ENCODE measurements around the gene AP3S2. TPM values are rescaled to one million over a fixed set of nuclear protein-coding genes. Genes with fewer than 3 reads are reported as not detected.

AP3S2 gene
- total RNA-seq, 4 donors from 2014 or later: 20.9 to 90.0 (median 72.6) TPM

DNA sequence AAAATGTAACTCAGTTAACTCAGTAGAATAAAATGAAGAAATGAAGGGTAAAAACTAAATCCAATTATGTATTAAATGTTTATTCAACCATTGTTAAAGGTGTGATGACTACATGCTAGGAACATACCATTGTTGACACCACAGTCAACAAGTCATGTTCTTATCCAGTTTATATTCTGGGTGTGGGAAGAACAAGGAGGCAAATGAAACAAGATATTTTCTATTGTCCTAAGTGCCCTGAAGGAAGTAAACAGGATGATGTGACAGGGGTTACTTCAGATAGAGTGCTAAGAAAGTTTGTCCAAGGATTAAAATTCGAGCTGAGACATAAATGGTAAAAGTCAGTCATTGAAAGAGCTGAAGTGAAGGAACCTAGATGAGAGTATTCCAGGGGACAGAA is 13.1 kb downstream of the AP3S2 start:
- WGBS, 2 donors (ENCODE audit: low coverage in 1 of 2): 45 to 56% methylated on average over 1 of the region's 1 CpG

DNA sequence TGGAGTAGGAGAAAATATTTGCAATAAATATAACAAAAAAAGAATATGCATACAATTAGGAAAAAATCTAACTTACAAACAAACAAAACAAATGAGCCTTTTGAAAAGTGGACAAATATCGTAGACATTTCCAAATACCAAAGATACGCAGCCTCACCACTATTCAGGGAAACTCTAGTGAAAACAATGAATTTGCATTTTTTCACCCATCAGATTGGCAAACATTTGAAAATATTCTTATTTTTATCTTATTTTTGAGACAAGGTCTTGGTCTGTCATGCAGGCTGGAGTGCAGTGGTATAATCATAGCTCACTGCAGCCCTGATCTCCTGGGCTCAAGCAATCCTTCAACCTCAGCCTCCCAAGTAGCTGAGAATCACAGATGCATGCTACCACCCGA is 15.5 kb downstream of the AP3S2 start:
- H3K27me3 ChIP-seq: no peaks in the 10 kb centered on the region
- 85 to 100% methylated on average over 2 to 3 of the region's 3 CpGs for WGBS, 2 donors (ENCODE audit: low coverage in 1 of 2)

More for the DNA sequence above, 13.1 kb downstream of the AP3S2 start:
- H3K4me3 ChIP-seq: no peak overlapping the region
- TF ChIP-seq POLR2A (IDR thresholded peaks at IDR 0.05) (no peak), POLR2AphosphoS5 (IDR thresholded peaks at IDR 0.05) (no peak), EP300 (IDR thresholded peaks at IDR 0.05; ENCODE audit: low read depth) (no peak)
- TF ChIP-seq, protein P1, sequence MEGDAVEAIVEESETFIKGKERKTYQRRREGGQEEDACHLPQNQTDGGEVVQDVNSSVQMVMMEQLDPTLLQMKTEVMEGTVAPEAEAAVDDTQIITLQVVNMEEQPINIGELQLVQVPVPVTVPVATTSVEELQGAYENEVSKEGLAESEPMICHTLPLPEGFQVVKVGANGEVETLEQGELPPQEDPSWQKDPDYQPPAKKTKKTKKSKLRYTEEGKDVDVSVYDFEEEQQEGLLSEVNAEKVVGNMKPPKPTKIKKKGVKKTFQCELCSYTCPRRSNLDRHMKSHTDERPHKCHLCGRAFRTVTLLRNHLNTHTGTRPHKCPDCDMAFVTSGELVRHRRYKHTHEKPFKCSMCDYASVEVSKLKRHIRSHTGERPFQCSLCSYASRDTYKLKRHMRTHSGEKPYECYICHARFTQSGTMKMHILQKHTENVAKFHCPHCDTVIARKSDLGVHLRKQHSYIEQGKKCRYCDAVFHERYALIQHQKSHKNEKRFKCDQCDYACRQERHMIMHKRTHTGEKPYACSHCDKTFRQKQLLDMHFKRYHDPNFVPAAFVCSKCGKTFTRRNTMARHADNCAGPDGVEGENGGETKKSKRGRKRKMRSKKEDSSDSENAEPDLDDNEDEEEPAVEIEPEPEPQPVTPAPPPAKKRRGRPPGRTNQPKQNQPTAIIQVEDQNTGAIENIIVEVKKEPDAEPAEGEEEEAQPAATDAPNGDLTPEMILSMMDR (IDR thresholded peaks at IDR 0.05): no peak
- no peaks in the 10 kb centered on the region for H3K9me3 ChIP-seq
- no peak overlapping the region for H3K27ac ChIP-seq
- H3K27me3 ChIP-seq: no peaks in the 10 kb centered on the region
- H3K36me3 ChIP-seq: peaks cover 0 to 46% (median 21%) of the 10 kb centered on the region in 4 donors
- intact Hi-C loops (cut with DNase I; ENCODE audit: low total_unique reads): no loop called here
- H3K4me1 ChIP-seq: no peaks in the 10 kb centered on the region
- in situ Hi-C loops (cut with MboI; ENCODE audit: low pct_ligation_motif_present in 1 of 4, low pct_unique_long_range_greater_than_20kb in 1 of 4, low sequenced_read_pairs in 3 of 4): no loop called here
- no peak for DNase-seq

GRCh38 chr15:89877083-89877425 is 16.7 kb downstream of the AP3S2 start:
- DNase-seq: no peak
- TF ChIP-seq, protein P1 (IDR thresholded peaks at IDR 0.05): no peak
- TF ChIP-seq EP300 (IDR thresholded peaks at IDR 0.05; ENCODE audit: low read depth) (no peak), POLR2A (IDR thresholded peaks at IDR 0.05) (no peak), POLR2AphosphoS5 (IDR thresholded peaks at IDR 0.05) (no peak)
- Histone ChIP-seq H3K27me3 (no peaks in the 10 kb centered on the region), H3K9me3 (no peaks in the 10 kb centered on the region), H3K36me3 (peaks cover 0 to 30% (median 10%) of the 10 kb centered on the region in 4 donors), H3K4me3 (no peak overlapping the region), H3K27ac (no peak overlapping the region), H3K4me1 (peaks cover 0 to 7% (median 4%) of the 10 kb centered on the region in 4 donors)
- 73 to 83% methylated on average over 2 of the region's 2 CpGs for WGBS, 2 donors (ENCODE audit: low coverage in 1 of 2)
- intact Hi-C loops (cut with DNase I; ENCODE audit: low total_unique reads): no loop called here
- in situ Hi-C loops (cut with MboI; ENCODE audit: low pct_ligation_motif_present in 1 of 4, low pct_unique_long_range_greater_than_20kb in 1 of 4, low sequenced_read_pairs in 3 of 4): loop anchor here in 3 of 4 donors (5.0 to 10.0 kb wide), 2 partner anchors 120 to 122 kb away; partner anchors contain the start of gene MESP1 (in 1 of the 3)

More for the DNA sequence above, 15.5 kb downstream of the AP3S2 start:
- peaks cover 0 to 32% (median 14%) of the 10 kb centered on the region in 4 donors for H3K36me3 ChIP-seq
- DNase-seq: no peak
- intact Hi-C loops (cut with DNase I; ENCODE audit: low total_unique reads): no loop called here
- in situ Hi-C loops (cut with MboI; ENCODE audit: low pct_ligation_motif_present in 1 of 4, low pct_unique_long_range_greater_than_20kb in 1 of 4, low sequenced_read_pairs in 3 of 4): loop anchor here in 3 of 4 donors (5.0 to 10.0 kb wide), 2 partner anchors 121 to 124 kb away; partner anchors contain the start of gene MESP1 (in 1 of the 3)
- no peak overlapping the region for H3K4me3 ChIP-seq
- TF ChIP-seq POLR2AphosphoS5 (IDR thresholded peaks at IDR 0.05) (no peak), EP300 (IDR thresholded peaks at IDR 0.05; ENCODE audit: low read depth) (no peak), POLR2A (IDR thresholded peaks at IDR 0.05) (no peak)
- TF ChIP-seq, protein P1 (IDR thresholded peaks at IDR 0.05): no peak
- no peaks in the 10 kb centered on the region for H3K9me3 ChIP-seq
- H3K4me1 ChIP-seq: peaks cover 0 to 7% (median 4%) of the 10 kb centered on the region in 4 donors
- H3K27ac ChIP-seq: no peak overlapping the region

GRCh38 chr15:89876396-89877082 is 17.3 kb downstream of the AP3S2 start:
- Histone ChIP-seq H3K4me1 (peaks cover 0 to 7% (median 4%) of the 10 kb centered on the region in 4 donors), H3K4me3 (no peak overlapping the region), H3K36me3 (peaks cover 0 to 30% (median 10%) of the 10 kb centered on the region in 4 donors), H3K9me3 (no peaks in the 10 kb centered on the region), H3K27me3 (no peaks in the 10 kb centered on the region), H3K27ac (no peak overlapping the region)
- 90% methylated on average over 3 to 4 of the region's 4 CpGs for WGBS, 2 donors (ENCODE audit: low coverage in 1 of 2)
- intact Hi-C loops (cut with DNase I; ENCODE audit: low total_unique reads) (no loop called here), in situ Hi-C loops (cut with MboI; ENCODE audit: low pct_ligation_motif_present in 1 of 4, low pct_unique_long_range_greater_than_20kb in 1 of 4, low sequenced_read_pairs in 3 of 4) (loop anchor here in 3 of 4 donors (5.0 to 10.0 kb wide), 2 partner anchors 119 to 122 kb away; partner anchors contain the start of gene MESP1 (in 1 of the 3))
- no peak for DNase-seq
- no peak for TF ChIP-seq POLR2AphosphoS5 (IDR thresholded peaks at IDR 0.05)
- TF ChIP-seq, protein P1 (IDR thresholded peaks at IDR 0.05): no peak
- no peak for TF ChIP-seq EP300 (IDR thresholded peaks at IDR 0.05; ENCODE audit: low read depth)
- no peak for TF ChIP-seq POLR2A (IDR thresholded peaks at IDR 0.05)

All from transverse colon (tissue), 4 donors.